ENCODE results near the gene UBE2Q1.
A peak's percentile ranks its signal among the peaks of the same experiment; 100 is the strongest.
"Not testable (repeated sequence)": the region's sequence is repeated elsewhere in the genome, so short reads cannot be mapped to it uniquely, and the experiment has no call there.

The UBE2Q1 gene

DNA sequence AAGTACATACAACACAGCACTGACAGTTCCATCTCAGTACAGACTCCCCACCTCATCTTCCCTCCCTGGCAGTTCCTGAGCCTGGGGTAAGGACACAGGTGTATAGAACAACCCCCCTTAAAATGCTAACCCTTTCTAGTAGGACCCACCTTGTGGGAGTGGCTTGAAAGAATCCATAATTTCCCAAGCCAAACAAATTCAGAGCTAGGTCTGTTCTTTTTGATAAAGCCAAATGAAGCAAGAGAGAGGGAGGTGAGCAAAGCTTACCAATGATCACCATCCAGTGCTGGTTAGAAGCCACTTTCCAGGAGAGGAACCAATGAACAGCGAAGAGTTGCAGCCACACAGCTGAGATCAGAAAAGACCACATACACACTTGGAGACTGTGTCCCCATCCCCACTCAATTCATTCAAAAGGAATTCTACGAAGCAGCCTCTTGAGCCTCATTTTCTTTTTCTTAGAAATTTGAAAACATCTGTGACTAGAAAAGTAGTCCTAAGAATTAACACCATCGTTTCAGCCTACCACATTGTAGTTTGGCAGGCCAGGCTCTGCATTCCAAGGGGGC is 9.2 kb downstream of the UBE2Q1 start:
- no peak for FAIRE-seq

- no peak for FAIRE-seq
These were observed 10.4 kb downstream of the UBE2Q1 start for GRCh38 chr1:154548028-154548427.

DNA sequence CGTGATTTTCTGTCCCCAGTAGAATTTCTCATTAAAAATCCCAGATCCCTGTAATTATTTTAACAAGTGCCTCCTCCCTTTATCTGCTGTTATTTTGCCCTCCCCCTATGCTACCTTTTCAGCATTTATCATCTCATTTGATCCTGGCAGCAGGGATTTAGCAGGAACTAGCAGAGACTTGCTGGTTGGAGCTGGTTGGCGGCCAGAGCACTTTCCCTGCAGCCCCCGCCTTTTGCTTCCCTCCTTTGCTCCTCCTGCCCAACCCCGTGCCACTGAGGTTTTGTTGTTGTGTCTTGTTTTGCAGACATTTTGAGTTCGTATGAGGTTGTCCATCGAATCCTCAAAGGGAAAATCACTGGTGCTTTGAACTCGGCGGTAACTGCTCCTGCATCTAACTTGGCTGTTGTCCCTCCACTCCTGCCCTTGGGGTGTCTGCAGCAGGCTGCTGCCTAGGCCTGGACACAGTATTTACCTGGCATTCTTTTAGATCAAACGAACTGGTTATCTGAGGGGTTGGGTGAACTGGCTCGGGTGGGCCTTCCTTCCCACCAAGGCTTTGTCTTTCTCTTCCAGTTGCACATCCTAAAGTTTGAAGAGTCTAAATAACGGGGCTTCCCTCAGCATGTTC is 11.2 kb downstream of the UBE2Q1 start:
- no peak for FAIRE-seq

GRCh38 chr1:154546264-154547063 is 12.0 kb downstream of the UBE2Q1 start:
- peak; percentile 97 for FAIRE-seq

GRCh38 chr1:154541231-154541630 is 17.2 kb downstream of the UBE2Q1 start:
- no peak for FAIRE-seq

GRCh38 chr1:154539486-154540483 is 18.7 kb downstream of the UBE2Q1 start:
- FAIRE-seq: no peak

GRCh38 chr1:154536570-154536969 is 21.9 kb downstream of the UBE2Q1 start:
- FAIRE-seq: no peak

- peak; percentile 36 for FAIRE-seq
These were observed 24.3 kb downstream of the UBE2Q1 start for GRCh38 chr1:154533952-154534844.

GRCh38 chr1:154531950-154532349 is 26.5 kb downstream of the UBE2Q1 start:
- FAIRE-seq: not testable (repeated sequence)

- FAIRE-seq: no peak
These were observed 29.2 kb downstream of the UBE2Q1 start for GRCh38 chr1:154529308-154529707.

DNA sequence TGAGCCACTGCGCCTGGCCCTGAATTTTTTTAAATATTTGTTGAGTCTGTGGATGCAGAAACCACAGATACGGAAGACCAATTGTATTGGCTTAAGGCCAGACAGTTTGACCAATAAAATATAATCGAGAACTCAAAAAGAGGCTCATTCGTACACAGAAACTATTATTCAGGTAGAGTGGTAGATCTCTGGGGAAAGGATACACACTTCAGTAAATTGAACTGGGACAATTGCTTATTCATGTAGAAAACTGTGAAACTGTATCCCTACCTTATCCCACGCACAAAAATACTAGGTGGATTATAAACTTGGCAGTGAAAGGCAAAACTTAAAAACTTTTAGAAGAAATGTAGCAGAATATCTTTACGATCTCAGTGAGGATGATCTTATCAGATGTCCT is 31.3 kb downstream of the UBE2Q1 start:
- FAIRE-seq: no peak

DNA sequence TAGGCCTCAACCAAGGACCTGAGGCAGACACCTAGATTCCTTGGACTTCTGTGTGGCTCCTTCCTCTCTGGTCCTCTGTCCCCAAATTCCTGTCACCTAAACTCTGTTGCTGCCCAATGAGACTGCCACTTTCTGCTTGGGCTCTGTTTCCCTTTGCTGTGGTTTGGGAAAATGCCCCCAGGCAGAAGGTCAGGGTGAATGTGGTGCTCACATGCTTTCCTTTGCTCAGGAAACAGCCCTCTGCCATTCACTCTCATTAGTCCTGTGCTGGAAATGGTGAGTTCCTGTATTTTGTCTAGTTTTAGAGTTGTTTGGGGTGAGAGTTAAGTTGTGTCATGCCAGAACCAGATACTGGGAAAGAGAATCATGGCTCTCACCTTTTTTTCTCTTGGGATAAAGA is 33.6 kb downstream of the UBE2Q1 start:
- FAIRE-seq: no peak

GRCh38 chr1:154521695-154522094 is 36.8 kb downstream of the UBE2Q1 start:
- FAIRE-seq: no peak

DNA sequence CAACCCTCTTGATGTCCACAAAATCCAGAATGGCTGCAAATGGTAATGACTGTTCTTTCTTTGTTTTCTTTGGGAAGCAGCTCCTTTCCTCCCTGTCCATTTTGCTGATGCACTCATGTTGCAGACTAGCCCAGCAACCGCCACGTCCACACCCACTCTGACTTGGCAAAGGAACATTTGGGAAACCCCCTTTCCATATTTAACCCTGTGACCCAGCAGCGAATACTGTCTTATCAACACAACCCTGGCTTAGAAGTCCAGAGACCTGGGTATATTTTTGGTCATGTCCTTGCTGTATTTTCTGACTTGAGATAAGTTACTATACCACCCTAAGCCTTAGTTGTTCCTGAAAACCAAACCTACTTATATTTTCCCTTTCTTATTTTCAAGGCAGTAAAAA is 38.1 kb downstream of the UBE2Q1 start:
- no peak for FAIRE-seq

DNA sequence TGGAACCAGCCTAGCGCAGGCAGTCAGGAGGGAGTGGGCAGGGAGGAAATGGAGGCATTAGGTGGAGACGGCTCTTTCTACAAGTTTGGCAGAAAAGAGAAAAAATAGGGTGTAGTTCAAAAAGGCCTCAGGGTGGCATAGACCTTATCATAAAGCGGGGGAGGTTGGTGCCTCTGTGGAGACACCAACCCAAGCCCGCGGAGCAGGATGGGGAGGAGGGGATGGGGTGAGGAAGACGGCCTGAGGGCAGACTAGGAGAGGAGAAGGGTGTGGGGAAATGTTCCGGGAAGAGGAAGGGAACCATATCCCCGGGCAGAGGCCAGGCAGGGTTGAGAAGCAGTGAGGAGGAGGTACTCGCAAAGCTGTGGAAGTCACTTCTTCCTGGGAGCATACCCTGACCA is 38.9 kb downstream of the UBE2Q1 start:
- FAIRE-seq: no peak

DNA sequence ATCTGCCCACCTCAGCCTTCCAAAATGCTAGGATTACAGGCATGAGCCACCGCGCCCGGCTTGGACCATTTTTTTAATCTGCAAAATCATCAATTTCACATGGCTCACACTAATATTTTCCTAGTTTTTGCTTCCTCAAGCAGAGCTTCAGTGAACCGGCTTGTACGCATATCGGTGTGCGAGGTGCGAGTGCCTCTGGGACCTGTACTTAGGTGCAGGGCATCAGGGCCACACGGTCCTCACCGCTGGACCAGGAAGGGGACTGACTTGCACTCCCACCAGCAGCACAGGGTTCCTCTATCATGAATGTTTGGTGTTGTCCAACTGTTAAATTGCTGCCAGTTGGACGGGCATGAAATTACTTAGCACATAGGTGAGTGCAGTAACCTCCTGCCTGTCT is 40.8 kb downstream of the UBE2Q1 start:
- no peak for FAIRE-seq

DNA sequence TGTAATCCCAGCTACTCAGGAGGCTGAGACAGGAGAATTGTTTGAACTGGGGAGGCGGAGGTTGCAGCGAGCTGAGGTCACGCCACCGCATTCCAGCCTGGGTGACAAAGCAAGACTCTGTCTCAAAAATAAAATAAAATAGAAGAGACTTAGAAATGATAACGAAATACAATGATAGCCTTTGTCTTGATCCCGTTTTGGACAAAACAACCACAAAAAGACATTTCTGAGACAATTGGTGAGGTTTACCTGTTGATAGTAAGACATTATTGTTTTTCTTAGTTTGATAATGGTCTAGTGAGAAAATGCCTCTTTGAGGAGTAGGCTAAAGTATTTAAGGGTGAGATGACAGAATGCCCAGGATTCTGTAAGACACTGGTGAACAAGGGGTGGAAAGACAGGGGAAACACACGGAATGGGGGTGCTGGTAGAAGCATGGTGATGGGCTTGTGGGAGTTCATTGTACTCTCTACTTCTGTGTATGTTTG is 44.4 kb downstream of the UBE2Q1 start:
- FAIRE-seq: no peak

- FAIRE-seq: no peak
These were observed 45.7 kb downstream of the UBE2Q1 start for GRCh38 chr1:154512760-154513159.

- no peak for FAIRE-seq
These were observed 54.6 kb downstream of the UBE2Q1 start for GRCh38 chr1:154503898-154504297.

DNA sequence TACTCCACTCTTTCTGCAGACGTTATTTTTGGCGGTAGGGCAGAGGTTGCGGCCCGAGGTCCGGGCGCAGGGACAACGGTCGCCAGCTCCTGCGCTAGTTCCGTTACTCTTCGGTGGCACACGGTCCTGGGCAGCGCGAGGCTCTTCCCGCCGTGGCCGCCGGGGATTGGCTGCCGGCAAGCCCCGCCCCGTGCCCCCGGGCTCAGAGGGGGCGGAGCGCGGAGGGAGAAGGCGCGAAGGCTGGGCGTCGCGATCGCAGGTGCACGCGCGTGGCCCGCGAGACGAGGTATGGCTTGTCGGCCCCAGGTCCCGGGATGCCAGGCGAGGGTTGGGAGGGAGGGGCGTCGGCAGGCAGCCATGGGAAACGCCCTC is 55.7 kb downstream of the UBE2Q1 start:
- no peak for FAIRE-seq

DNA sequence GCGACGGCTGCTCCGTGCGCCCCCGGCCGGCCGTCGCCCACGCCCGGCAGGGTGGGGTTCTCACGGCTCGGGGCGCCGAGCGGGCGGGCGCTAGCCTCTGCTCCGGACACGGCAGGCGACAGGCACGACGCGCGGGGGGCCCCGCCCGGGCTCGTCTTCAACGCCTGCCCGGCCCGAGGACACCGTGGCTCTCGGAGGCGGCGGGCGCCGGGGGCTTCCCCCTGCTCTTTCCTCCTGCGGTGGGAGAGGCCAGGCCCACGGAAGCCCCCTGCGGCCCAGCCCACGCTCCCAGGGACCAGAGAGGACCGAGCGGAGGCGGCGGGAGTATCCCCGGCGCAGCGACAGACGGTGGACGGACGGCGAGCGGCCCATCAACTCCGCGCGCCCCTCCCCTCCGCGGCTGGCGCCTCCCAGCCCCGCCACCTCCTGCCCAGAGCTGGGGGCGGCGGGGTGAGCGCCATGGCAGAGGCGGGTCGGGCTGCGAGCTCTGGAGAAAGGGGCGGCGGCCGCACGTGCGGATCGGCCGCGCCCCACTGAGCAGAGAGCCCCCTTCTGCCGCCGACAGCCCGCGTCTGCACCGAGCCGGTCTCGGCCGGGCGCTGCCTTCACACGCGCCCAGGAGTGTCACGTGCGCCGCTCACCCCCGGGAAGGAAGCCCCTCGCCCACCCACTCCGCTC is 56.3 kb downstream of the UBE2Q1 start, which contains the start of the genes SHE and TDRD10:
Gene SHE (minus strand): TSS at position 347 of the 678 bp plus-strand sequence. CDS start 386 bp downstream, outside the sequence.
Gene TDRD10 (plus strand): TSS at position 154 of the 678 bp plus-strand sequence. CDS start 4,685 bp downstream, outside the sequence.
- no peak for FAIRE-seq
